Measurements from ENCODE around the gene DRD1. TPM values are rescaled to one million over a fixed set of nuclear protein-coding genes. Genes with fewer than 3 reads are reported as not detected.

Gene DRD1
- not detected in 2 replicates for total RNA-seq

DNA sequence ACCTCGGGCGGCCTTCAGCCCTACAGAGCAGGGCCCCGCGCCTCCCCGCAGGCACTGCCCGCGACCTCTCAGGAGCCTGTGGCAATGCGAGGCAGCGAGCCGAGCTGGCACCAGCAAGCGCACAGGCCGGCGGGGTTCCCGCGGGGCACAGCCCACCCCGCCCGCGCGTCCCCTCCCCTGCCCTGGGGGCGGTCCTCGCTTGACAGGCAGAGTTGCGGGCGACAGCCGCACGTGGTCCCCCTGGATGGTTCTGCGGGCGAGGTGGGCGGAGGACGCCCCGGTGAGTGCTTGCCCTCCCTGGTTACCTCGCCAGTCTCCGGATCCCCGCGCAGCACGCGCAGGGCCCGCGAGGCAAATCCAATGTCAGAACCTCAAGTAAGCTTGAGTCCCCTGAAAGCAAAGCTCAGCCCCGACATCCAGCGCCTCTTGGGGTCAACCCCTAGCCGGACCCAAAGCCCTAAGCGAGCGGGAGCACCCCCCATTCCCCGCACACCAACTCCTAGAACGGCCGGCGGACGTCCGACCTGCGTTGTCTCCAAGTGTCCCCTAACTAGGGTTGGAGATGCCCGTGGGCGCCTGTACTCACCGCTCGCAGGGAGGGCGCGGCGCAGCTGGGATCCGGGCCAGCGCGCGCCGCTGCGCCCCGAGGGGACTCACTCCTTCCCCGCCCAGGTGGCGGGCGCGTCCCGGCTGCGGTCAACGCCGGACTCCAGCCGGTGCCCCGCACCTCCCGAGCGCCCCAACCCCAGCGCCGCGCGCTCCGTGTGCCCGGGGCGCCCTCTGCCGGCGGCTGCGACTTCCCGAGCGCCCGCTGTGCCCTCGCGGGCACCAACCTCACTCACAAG is at the start of gene DRD1:
TSS of gene DRD1 (minus strand) at position 123 of the 845 bp plus-strand sequence. CDS start 1,083 bp downstream, outside the sequence.

DNA sequence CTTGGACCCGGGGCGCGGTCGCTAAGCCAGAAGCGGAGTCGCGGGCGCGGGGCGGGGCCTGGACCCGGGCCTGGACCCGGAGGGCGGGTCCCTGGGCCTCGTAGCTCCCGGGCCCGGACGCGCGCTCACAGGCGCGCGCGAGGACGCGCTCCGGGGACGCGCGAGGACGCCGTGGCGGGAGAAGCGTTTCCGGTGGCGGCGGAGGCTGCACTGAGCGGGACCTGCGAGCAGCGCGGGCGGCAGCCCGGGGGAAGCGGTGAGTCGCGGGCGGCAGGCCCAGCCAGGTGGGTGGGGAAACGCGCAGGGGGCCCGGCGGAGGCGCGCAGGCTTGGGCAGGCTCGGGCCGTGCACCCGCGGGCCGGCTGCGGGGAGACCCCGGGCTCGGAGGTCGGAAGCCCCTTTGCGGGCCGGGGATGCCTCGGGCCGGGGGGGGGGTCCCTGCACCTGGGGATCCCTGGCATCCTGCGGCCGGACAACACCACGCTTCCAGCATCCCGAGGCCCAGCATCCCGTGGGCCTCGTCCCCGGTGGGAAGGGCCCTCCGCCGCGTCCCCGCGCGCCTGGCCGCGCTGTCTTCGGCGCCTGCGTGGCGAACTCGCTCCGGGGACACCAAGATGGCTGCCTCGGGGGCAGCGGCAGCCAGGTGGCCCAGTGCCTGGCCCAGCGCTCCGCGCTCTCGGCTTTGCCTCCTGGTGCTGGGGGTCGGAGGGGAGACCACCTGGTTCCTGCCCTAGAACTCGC is 34.6 kb upstream of the DRD1 start, which contains the start of gene SFXN1:
TSS of gene SFXN1 (plus strand) at position 177 of the 741 bp plus-strand sequence. CDS start 13,544 bp downstream, outside the sequence.

Other genes with a start within 250 kb of the DRD1 start
- 33.1 and 79.2 TPM in 2 replicates for gene SFXN1, start 34.4 kb upstream of the DRD1 start, total RNA-seq
- 0.13 TPM in 1 of 2 replicates, not detected in the other for gene HRH2, start 213.9 kb upstream of the DRD1 start, total RNA-seq